GM19240 (cell line): ENCODE data around the gene CCDC8.
"Not testable (repeated sequence)": the region's sequence is repeated elsewhere in the genome, so short reads cannot be mapped to it uniquely, and the experiment has no call there.

Source experiments
- DNase-seq: peaks from one replicate; pipeline ENCODE4 v3.0.0; 2011; ENCODE audit warnings: low spot score; ENCODE audit not compliant: insufficient read length

The CCDC8 gene

DNA sequence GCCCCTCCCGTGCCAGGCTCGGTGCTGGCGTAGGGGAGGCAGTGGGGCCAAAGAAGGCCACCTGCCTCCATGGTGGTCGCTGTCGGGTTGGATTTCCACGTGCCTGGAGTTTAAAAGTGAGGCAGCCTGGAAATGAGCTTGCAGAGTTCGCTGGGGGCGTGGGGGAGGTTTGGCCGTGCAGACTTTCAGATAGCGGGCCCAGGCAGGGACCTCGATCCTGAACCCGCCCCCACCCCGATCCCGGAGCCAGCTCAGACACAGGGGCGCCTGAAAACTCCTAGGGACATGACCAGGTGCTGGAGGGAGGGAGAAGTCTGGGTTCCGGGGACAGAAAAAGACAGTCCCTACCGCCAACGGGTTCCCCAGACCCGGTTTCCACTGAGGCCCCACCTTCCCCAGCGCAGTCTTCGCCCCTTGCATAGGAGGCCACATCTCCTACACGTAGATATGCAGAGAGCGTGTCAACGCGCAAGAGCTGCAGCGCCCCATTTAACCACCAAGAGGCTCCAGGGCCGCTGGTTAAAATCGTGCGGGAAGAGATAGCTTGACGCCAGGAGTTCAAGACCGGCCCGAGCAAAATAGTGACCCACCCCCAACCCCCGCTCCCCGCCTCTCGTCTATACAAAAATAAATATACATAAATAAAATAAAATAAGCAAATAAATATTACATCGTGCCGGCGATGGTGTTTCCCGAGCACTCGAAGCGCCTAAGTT is 8.5 kb downstream of the CCDC8 start:
- DNase-seq, result no peak

DNA sequence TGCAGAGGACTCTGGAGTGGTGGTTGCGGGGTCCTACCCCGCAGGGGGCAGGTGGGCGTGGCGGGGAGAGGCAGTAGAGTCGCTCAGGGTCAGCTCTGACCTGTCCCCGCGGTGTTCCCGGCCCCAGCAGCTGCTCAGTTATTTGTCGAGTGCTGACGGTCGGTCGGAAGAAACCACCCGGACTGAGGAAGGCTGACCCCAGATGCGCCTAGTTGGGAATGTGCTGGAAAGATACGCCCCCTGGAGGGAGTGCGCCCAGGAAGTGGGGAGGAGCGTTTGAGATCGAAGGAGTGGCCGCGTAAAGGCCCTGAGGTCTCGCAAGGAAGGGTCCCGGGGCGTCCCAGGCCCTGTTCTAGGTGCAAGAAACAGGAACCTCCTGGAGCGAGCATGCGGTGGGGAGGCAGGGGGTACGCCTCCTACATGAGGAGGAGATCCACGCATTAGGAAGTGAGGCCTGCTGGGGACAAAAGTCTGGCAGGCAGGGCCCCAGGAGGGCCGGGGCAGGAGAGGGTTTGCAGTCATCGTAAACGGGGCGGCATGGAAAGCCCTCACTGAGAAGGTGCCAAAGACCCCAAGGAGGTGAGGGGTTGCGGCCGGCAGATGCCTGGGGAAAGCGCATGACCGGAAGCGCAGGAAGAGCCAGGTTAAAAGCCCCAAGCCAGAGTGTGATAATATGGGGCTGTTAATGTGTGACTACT is 9.2 kb downstream of the CCDC8 start:
- no peak for DNase-seq

DNA sequence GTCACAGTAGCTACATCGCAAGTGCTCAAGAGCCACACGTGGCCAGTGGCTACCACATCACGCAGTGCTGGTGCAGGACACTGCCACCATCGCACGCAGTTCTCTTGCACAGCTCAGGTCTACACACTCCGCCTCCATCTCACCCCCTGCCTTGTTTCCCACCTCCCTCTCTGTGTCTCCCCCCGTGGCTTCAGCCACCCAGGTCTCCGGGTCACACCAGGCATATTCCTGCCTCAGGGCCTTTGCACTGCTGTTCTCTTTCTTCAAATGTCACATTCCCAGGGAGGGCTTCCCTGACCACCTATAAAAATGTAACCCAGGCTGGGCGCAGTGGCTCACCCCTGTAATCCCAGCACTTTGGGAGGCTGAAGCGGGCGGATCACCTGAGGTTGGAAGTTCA is 10.6 kb downstream of the CCDC8 start:
- DNase-seq, result no peak

DNA sequence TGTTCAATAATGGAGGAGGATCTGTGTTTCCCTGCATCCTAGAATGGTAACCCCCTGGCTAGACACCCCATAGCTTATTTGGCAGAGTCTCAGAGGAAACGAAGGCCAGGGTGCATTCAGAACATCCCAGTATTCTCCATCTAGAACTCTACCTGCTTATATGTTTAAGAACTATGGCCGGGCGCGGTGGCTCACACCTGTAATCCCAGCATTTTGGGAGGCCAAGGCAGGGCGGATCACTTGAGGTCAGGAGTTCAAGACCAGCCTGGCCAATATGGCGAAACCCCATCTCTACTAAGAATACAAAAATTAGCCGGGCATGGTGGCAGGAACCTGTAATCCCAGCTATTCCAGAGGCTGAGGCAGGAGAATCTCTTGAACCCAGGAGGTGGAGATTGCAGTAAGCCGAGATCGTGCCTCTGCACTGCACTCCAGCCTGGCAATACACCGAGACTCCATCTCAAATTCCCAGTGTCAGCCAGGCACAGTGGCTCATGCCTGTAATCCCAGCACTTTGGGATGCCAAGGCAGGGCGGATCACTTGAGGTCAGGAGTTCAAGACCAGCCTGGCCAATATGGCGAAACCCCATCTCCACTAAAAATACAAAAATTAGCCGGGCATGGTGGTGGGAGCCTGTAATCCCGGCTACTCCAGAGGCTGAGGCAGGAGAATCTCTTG is 15.4 kb downstream of the CCDC8 start:
- DNase-seq, result not testable (repeated sequence)

DNA sequence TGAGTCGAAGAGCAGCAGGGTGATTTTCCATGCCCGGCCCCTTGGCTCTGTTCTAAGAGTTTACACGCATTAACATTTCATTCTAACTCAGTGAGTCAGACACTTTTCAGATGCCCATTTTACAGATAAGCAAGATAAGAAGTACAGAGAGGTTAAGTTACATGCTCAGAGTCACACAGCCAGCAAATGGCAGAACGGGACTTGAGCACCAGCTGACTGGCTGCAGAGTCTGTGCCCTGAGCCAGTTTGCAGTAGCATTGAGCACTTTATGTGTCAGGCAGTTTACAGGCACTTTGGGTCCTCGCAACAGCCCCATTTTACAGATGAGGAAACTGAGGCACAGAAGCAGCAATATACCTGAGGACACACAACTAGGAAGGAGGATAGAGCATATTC is 19.0 kb downstream of the CCDC8 start:
- DNase-seq, result no peak

DNA sequence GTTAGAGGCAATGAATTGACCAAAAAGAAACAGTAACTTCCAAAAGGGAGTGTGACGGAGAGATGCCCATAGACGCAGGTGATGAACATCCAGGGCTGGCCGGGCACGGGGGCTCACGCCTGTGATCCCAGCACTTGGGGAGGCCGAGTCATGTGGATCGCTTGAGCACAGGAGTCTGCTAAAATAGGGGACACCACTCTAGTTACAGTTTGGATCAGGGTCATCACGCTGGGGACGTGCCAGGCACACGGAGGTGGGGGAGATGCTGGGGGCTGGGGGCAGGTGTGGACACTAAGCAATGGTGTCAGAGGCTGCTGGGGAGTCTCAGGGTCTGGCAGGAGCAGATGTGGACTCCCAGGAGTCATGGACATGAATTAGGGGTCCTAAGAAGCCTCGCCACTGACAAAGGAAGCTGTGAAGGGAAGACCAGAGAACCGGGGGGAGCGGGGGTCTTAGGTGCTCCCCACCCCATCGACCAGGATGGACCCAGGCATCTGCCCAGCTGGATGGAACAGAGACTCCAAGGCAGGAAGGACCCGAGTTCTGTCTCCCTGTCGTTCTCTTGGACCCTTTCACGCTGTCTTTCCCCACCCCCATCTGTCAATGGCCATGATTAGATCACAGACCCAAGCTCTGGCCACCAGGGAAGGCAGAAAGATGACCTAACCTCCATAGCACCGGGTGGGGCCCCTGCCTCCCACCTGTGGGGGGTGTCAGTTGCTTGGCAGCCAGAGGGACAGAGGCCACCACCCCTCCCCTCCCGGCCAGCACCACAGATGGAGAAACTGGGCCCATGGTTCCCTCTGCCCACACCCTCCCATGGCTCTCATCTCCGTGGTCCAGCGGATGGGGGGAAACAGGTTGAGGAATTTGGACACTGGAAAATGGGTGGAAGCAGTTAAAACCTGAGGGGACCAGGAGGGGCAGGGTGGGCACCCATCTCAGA is 19.6 kb downstream of the CCDC8 start:
- DNase-seq, result no peak

DNA sequence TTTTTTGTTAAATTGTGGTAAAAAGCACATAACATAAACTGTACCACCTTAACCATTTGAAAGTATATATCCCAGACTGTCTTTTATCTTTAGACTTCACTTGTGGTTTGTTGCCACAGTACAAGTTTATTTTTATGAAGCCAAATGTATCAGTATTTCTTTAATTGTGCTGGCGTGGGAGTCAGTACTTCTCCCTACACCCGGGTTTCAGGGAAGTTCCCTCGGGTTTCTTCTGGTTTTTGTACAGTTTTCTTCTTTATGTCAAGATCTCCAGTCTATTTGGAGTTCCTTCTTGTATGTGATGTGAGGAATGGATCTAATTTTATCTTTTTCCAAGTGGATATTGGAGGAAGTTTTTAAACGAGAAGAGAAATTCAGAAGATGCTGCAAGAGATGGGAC is 20.5 kb downstream of the CCDC8 start:
- no peak for DNase-seq

DNA sequence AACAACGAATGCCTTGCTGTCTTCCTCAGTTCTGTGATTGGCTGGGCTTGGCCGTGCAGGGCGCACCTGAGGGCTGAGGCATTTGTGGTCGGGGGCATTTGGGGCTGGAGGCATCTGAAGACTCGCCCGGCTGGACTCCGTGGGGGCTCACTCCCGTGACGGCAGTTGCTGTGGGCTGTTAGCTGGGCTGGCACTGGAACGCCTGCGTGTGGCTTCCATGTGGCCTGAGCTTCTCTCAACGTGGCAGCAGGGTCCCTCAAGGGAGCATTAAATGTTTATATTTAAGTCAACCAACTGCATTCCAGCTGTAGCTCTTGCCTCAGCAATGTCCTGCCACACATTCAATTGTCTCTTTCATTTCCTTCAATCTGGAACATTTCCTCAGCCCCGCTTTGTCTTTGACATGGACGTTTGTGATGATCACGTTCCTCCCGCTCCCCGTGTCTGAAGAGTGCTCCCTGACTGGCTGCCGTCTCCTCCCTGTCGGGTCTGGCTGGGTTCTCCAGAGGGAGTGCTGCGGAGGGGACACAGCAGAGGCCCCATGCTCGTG is 21.0 kb downstream of the CCDC8 start:
- no peak for DNase-seq

DNA sequence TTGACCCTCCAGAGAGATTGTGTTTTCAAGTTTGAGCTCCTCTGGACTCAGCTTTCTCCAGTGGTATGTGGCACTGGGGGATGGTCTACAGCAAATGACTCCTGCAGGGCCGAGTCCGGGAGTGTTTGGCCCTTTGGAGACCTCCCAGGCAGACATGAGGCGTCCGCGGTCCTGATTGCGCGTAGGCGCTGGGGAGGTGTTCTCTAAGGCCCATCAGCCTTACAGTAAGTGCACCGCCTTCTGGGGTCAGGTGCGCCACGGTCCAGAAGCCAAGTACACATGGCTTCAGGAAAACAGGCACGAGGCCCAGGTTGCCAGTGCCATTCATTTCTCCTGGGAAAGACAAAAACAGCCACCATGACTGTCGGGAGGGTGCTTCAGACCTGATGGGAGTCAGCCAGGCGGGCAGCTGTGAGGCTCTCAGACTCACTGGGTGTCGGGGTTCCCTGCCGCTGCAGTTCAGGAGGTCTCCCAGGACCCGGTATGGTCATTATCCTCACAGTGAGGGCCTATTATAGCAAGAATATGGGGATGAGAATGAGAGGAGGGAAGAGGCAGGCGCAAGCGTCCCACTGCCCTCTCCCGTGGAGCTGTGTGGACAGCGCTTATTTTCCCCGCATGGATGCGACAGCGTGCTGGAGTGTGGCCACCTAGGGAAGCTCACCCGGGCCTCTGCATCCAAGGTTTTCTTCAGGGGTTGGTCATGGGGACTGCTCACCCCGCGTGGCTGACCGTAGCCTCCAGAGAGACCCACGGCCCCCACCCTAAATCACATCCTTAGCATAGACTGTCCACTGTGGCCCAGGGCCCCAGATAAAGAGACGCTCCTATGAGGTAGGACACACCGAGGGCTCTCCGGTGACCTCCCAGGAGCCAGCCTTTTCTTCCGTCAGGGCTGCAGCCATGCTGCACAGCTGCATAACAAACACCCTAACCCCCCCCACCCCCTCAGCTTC is 21.8 kb downstream of the CCDC8 start:
- no peak for DNase-seq

DNA sequence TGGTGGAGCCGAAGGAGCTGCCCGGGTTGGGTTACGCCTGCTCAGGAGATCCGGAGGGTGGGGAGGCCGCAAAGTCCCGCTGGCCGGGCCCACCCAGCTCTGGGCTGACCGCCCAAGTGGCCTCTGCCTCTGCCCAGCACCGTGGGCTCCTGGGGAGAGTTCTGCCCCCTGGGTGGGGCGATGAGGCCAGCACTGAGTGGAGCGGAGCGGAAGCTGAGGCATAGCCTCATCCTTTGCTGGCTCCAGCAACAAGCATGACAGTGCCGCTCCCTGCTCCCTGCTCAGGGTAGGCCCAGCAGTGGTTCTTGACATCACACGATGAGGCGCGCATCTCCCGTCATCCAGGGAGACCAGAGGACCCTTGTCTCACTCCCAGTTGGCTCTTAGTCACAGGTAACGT is 22.5 kb downstream of the CCDC8 start:
- DNase-seq, result no peak

DNA sequence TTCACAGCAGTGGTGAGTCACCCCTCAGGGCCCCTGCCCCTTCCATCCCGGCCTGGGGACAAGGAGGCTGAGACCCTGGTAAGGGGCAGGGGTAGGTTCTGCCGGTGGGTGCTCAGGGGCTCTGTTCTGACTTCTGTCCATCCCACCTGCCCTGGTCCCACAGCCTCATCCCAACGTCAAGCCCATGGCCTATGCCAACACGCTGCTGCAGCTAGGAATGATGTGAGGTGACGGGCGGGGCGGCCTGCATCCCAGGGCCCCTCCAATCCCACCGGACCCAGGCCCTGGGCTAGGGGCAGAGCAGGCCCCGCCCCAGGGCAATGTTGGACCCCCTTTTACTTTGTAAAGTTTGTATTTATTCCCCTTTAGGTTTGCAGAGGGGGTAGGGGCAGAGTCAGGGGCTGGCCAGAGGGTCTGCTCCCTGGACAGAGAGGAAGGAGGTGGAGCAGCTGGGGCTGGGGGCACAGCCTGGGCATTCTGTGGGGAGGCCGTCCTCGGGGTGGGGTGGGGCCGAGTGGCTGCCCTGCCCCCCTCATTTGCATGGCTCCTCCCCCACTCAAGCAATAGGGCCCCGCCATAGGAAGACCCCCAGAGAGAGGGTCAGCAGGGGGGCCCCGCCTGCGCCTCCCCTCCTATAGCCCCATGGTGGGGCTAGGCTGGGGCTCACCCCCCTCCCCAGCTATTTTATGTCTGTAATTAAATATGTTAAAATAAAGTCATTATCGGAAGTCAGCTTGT is 23.1 kb downstream of the CCDC8 start:
- DNase-seq, result no peak

DNA sequence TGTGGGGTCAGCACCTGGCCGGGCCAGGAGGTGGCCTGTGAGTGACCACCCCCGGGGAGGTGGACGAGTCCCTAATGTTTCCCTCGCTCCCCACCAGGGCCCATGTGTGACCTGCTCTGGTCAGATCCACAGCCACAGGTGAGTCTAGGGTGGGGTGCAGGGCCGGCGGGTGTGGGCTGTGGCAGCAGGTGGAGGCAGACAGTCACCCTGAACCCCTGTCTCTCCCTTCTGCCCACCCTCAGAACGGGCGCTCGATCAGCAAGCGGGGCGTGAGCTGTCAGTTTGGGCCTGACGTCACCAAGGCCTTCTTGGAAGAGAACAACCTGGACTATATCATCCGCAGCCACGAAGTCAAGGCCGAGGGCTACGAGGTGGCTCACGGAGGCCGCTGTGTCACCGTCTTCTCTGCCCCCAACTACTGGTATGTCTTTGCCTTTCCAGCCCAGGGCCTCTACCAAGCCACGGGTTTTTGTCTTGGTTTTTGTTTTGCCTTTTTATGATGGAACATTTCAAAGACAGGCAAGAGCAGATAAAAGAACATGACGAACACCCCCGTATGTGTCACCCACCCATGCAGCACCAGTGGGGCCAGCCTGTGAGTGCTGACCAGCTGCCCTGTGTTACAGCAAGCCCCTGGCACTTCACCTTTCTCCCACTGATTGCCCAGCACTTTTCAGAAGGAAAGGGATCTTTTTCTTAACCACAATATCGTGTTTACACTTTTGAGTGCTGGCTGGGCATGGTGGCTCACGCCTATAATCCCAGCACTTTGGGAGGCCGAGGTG is 24.9 kb downstream of the CCDC8 start:
- no peak for DNase-seq

DNA sequence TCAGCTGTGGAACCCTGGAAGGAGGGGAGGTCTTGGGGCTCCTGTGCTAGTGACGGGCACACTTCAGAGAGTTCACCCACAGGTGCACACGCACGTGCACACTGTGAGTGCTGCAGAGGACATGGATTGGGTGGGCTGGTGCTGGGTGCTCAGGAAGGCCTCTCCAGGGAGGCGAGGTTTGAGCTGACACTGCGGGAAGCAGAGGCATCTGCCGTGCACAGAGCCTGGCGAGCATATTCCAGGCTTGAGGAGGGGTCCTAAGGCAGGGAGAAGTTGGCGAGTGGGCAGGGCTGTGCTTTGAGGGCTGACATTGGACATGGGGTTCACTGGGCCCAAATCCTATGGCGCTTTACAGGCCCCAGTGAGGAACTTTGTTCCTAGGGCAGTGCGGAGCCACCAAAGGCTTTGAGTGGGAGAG is 25.6 kb downstream of the CCDC8 start:
- no peak for DNase-seq

DNA sequence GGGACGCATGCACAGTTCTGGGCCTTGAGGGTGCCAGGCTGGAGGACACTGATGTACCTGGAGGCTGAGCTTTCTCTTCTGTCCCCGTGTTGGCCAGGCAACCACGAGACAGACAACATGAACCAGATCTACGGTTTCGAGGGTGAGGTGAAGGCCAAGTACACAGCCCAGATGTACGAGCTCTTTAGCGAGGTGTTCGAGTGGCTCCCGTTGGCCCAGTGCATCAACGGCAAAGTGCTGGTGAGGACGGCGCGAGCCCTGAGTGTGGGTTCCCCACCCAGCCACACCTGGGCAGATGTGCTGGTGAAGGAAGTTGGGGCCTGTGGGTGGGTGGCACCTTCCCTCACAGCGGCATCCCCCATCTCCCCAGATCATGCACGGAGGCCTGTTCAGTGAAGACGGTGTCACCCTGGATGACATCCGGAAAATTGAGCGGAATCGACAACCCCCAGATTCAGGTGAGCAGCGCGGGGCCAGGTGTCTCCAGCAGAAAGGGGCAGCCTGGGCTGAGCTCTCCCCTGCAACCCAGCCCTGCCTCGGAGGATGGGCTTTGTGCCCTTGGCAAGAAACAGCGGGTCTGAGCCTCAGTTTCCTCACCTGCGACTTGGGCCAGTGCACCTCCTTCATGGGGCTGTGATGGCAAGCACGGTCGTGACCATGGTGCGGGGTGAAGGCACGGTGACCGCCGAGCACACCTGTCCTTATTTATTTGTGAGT is 26.2 kb downstream of the CCDC8 start:
- DNase-seq, result no peak

DNA sequence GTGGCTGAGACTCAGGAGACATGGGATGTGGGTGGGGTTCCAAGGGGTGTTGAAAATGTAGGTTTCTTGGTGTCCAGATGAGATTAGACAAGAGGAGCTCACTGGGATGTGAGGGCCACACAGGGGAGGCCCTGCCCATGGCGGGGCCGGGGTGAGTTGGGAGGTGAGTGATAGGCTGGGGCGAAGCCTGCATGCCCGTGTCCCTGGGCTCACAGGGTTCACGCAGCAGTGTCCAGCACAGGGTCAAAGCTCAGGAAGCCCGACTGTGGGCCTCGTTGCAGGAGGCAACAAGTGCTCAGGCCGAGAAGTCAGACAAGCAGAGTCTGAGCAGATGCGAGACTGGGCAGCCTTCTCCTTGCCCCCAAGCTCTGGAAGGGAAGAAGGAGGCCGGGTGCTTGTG is 27.2 kb downstream of the CCDC8 start:
- no peak for DNase-seq

DNA sequence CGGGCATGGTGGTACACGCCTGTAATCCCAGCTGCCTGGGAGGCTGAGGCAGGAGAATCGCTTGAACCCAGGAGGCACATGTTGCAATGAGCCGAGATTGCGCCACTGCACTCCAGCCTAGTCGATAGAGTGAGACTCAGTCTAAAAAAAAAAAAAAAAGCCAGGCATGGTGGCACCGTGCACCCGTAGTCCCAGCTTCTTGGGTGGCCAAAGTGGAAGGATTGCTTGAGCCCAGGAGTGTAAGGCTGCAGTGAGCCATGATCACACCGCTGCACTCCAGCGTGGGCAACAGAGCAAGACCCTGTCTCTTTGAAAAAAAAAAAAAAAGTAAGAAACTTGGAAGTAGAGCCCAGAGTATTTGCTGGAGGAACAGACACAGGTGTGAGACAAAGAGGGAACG is 27.7 kb downstream of the CCDC8 start:
- DNase-seq, result no peak

DNA sequence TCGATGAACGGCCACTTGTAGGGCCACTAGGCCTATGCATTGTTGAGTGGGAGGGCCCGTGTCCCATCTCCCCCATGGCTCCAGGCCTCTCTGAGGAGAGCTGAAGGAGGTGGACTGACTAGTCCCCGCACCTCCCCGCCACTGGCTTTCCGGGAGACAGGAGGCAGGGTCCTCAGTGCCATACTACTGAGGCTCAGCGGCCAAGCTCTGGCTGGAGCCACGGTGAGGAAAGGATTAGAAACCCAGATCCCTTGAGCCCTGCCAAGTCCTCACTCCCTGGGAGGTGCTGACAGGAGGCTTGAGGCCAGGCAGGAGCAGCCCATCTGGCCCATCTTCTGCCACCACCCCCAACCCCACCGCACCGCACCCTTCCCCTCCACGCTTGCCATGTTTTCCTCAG is 29.0 kb downstream of the CCDC8 start:
- DNase-seq, result no peak

DNA sequence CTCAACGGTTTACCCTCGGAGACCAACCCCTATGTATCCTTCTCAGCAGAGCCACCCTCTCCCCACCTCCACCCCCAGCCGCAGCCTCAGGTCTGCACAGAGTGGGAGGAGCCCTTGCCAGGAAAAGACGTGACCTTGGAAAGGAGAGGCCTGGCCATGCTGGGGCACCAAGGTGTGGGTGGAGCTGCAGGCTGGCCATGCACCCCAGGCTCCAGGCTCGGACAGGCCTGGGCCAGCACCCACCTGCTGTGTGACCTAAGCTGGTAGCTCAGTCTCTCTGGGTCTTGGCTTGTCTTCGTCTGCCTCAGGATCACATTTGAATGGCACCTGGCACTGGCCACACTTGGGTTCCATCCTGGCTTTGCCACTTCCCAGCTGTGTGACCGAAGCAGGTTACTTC is 29.5 kb downstream of the CCDC8 start:
- DNase-seq, result no peak
